Tibial artery (tissue), 4 donors: ENCODE data around the gene C17orf67.

Source experiments
- DNase-seq, 2 donors: peaks; one replicate each; pipeline ENCODE4 v3.0.0-alpha.2; 2019
- H3K27ac ChIP-seq, 2 donors: fragments of 200-600 bp; sonication (generic) in 1 of 2; 1 replicate in 1 of 2; 2 replicates in 1 of 2; pipeline ENCODE4 v1.5.1; 2018 to 2019; ENCODE audit warnings: mild to moderate bottlenecking in 1 of 2
- H3K27me3 ChIP-seq, 2 donors: fragments of 200-600 bp; sonication (generic) in 1 of 2; one replicate each; pipeline versions ENCODE4 v1.5.1 to v1.6.0; 2016 to 2019
- H3K36me3 ChIP-seq, 3 donors: fragments of 200-600 bp; sonication (generic) in 2 of 3; one replicate each; pipeline ENCODE4 v1.5.1; 2016 to 2019; ENCODE audit warnings: mild to moderate bottlenecking in 2 of 3
- H3K4me1 ChIP-seq, 4 donors: fragments of 200-600 bp; sonication (generic) in 2 of 4; 1 replicate in 3 of 4; 2 replicates in 1 of 4; pipeline ENCODE4 v1.5.1; 2016 to 2019
- H3K4me3 ChIP-seq, 2 donors: fragments of 200-600 bp; sonication (generic) in 1 of 2; 1 replicate in 1 of 2; 2 replicates in 1 of 2; pipeline ENCODE4 v1.5.1; 2018 to 2019; ENCODE audit warnings: mild to moderate bottlenecking in 2 of 2
- H3K9me3 ChIP-seq, 3 donors: fragments of 200-600 bp; sonication (generic) in 1 of 3; one replicate each; pipeline ENCODE4 v1.5.1; 2016 to 2019
- intact Hi-C: fragments of 100-400 bp; cut with DNase I; formaldehyde crosslinking; loops from one replicate; pipeline ENCODE4 v1.15.0; 2023; ENCODE audit warnings: low total_unique reads
- TF ChIP-seq, protein P1 (sequence below), 2 experiments: fragments of 200-600 bp in 1 of 2; fragments of 450-650 bp in 1 of 2; IDR thresholded peaks; one replicate each; pipeline ENCODE4 v1.5.1; 2017 to 2019; ENCODE audit warnings: antibody characterized with exemption in 2 of 2, mild to moderate bottlenecking in 1 of 2, moderate library complexity in 1 of 2

Gene C17orf67

DNA sequence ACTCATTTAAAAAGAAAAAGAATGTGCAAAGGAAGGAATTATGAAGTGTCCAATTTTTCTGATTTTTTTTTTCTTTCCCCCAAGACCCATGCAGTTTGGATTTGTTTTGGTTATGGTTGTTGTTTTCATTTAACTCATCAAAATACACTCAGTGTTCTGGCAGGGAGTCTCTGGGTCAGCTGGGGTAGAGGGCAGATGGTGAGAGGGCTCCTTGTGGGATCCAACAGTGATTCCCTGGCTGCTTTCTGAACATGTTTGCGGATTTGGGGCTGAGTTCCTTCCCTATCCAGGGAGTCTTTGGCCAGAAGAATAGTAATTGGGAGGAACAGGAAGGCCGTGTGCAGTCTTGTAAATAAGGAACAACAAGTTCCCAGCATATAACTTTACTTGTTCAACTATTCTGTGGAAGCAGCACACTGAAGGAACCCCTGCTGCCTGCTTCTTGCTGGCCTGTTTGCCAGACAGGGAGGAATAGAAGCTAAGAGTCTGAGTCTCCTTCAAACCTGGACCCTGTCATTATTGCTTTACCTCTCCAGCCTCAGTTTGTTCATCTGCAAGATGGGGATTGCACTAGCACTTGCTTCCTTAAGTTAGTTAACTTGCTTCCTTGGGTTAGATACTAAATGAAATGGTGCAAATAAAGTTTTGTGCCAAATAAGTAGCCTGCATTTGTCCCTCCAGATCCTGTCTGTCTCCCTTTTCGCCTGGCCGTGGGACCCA is 32.1 kb downstream of the C17orf67 start:
- no peak overlapping the region for H3K27ac ChIP-seq
- intact Hi-C loops: no loop called here

DNA sequence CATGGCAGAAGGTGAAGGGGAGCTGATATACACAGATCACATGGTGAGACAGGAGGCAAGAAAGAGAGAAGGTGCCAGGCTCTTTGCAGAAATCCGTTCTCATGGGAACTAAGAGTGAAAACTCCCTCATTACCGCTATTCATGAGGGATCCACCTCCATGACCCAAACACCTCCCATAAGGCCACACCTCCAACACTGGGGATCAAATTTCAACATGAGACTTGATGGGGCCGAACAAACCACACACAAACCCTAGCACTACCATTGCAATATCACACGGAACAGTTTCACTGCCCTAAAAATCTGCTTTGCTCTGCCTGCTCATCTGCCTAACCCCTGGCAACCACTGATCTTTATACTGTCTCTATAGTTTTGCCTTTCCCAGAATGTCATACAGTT is 34.8 kb downstream of the C17orf67 start:
- intact Hi-C loops: no loop called here
- peaks cover 0 to under 1% (median 0%) of the 10 kb centered on the region in 3 donors for H3K36me3 ChIP-seq
- DNase-seq: no peak
- TF ChIP-seq, protein P1, sequence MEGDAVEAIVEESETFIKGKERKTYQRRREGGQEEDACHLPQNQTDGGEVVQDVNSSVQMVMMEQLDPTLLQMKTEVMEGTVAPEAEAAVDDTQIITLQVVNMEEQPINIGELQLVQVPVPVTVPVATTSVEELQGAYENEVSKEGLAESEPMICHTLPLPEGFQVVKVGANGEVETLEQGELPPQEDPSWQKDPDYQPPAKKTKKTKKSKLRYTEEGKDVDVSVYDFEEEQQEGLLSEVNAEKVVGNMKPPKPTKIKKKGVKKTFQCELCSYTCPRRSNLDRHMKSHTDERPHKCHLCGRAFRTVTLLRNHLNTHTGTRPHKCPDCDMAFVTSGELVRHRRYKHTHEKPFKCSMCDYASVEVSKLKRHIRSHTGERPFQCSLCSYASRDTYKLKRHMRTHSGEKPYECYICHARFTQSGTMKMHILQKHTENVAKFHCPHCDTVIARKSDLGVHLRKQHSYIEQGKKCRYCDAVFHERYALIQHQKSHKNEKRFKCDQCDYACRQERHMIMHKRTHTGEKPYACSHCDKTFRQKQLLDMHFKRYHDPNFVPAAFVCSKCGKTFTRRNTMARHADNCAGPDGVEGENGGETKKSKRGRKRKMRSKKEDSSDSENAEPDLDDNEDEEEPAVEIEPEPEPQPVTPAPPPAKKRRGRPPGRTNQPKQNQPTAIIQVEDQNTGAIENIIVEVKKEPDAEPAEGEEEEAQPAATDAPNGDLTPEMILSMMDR (IDR thresholded peaks at IDR 0.05): no peak
- H3K4me3 ChIP-seq: no peak overlapping the region
- no peak overlapping the region for H3K27ac ChIP-seq
- H3K9me3 ChIP-seq: no peaks in the 10 kb centered on the region
- H3K4me1 ChIP-seq: no peaks in the 10 kb centered on the region
- H3K27me3 ChIP-seq: no peaks in the 10 kb centered on the region

More for the DNA sequence above, 32.1 kb downstream of the C17orf67 start:
- Histone ChIP-seq H3K4me1 (no peaks in the 10 kb centered on the region), H3K36me3 (no peaks in the 10 kb centered on the region), H3K27me3 (no peaks in the 10 kb centered on the region), H3K9me3 (no peaks in the 10 kb centered on the region), H3K4me3 (no peak overlapping the region)
- no peak for DNase-seq
- TF ChIP-seq, protein P1 (IDR thresholded peaks at IDR 0.05): no peak

DNA sequence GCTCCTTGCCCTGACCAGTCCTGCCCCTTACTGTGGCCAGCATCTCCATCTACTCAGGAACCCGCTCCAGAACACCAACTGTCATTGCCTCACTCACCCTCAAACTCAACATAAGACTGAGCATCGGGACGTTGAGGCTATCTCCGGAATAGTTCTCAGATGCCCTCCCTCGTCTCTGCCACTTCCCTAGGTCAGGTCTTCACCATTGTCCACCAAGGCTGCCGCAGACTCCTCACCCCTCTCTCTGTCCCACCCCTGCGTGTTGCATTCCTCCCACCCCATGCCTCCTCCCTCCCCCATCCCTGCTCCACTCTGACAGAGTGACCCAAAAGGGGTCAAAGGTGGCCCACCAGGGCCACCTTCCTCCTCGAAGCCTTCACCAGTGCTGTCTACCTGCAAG is 37.2 kb downstream of the C17orf67 start:
- H3K4me3 ChIP-seq: no peak overlapping the region
- H3K27me3 ChIP-seq: no peaks in the 10 kb centered on the region
- no peak overlapping the region for H3K27ac ChIP-seq
- H3K4me1 ChIP-seq: no peaks in the 10 kb centered on the region
- no peak for DNase-seq
- TF ChIP-seq, protein P1 (IDR thresholded peaks at IDR 0.05): no peak
- H3K9me3 ChIP-seq: no peaks in the 10 kb centered on the region
- peaks cover 0 to 3% (median 0%) of the 10 kb centered on the region in 3 donors for H3K36me3 ChIP-seq
- intact Hi-C loops: no loop called here

DNA sequence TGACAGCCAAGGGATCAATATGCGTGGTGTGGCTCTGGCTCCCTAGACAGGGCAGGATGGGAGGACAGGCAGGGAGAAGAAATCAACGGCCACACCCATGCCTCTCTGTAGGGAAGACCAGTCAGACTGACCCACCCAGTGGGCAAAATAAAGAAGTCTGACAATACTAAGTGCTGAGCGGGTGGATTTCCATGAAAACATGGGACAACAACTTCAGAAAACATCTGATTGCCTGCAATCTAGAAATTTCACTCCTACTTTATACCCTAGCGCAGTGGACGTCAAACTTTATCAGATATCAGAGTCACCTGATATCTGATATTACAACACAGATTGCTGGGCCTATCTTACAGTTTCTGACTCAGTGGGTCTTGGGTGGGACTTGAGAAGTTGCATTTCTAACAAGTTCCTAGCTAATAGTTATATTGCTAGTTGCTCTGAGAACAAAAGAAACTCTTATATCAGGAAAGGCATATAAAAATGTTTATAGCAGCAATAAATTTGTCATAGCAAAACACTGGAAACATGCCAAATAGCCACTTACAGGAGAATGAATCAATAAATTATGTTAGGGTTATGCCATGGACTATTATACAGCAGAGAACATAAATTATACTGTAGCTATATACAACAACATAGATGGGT is 38.4 kb downstream of the C17orf67 start:
- no peak overlapping the region for H3K4me3 ChIP-seq

DNA sequence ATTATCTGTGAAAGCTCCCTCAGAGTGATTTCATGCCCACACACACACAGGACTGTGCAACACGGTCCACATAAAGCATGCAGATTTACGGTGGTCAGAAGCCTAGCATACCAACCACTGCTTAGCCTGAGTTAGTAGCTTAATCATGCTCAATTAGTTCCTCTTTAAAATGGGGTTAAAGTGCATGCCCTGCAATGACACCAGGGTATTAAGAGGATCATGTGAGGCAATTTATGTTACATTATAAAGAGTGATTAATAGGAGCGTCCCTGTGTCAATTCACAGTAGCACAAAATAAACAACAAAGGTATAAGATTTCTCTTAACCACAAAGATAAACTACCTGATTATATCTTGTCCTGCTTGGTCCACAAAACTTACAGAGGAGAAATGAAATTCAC is 39.8 kb downstream of the C17orf67 start:
- H3K27ac ChIP-seq: no peak overlapping the region
- H3K4me1 ChIP-seq: no peaks in the 10 kb centered on the region
- no peaks in the 10 kb centered on the region for H3K9me3 ChIP-seq
- no peak for DNase-seq
- intact Hi-C loops: no loop called here
- peaks cover 0 to 3% (median 0%) of the 10 kb centered on the region in 3 donors for H3K36me3 ChIP-seq
- H3K4me3 ChIP-seq: no peak overlapping the region
- TF ChIP-seq, protein P1 (IDR thresholded peaks at IDR 0.05): no peak
- H3K27me3 ChIP-seq: no peaks in the 10 kb centered on the region

More for the DNA sequence above, 38.4 kb downstream of the C17orf67 start:
- H3K9me3 ChIP-seq: no peaks in the 10 kb centered on the region
- intact Hi-C loops: no loop called here
- no peaks in the 10 kb centered on the region for H3K27me3 ChIP-seq
- DNase-seq: no peak
- peaks cover 0 to 3% (median 0%) of the 10 kb centered on the region in 3 donors for H3K36me3 ChIP-seq
- TF ChIP-seq, protein P1 (IDR thresholded peaks at IDR 0.05): no peak
- H3K27ac ChIP-seq: no peak overlapping the region
- H3K4me1 ChIP-seq: no peaks in the 10 kb centered on the region
